Measurements from ENCODE around the gene MTHFD1L.

Gene MTHFD1L

GRCh38 chr6:151004383-151005024 lies 139.0 kb downstream of the MTHFD1L start:
- Histone ChIP-seq H3K9ac (no peak overlapping the region), H3K27me3 (ENCODE audit: insufficient read depth, low read depth) (no peaks in the 10 kb centered on the region), H2AFZ (ENCODE audit: low read depth) (no peak overlapping the region), H3K79me2 (ENCODE audit: insufficient read depth, low read depth) (no peaks in the 10 kb centered on the region), H3K27ac (no peak overlapping the region), H3K4me2 (no peak overlapping the region), H3K4me3 (IDR thresholded peaks at IDR 0.05; ENCODE audit: insufficient read depth, low read depth, low read length) (no peak overlapping the region), H3K36me3 (ENCODE audit: insufficient read depth) (no peaks in the 10 kb centered on the region), H4K20me1 (ENCODE audit: insufficient read depth) (no peaks in the 10 kb centered on the region), H3K4me1 (ENCODE audit: low read depth, poor library complexity, severe bottlenecking) (no peaks in the 10 kb centered on the region)
- TF ChIP-seq CTCF (conservative IDR thresholded peaks at IDR 0.05; ENCODE audit: low read depth, low read length) = no peak

DNA sequence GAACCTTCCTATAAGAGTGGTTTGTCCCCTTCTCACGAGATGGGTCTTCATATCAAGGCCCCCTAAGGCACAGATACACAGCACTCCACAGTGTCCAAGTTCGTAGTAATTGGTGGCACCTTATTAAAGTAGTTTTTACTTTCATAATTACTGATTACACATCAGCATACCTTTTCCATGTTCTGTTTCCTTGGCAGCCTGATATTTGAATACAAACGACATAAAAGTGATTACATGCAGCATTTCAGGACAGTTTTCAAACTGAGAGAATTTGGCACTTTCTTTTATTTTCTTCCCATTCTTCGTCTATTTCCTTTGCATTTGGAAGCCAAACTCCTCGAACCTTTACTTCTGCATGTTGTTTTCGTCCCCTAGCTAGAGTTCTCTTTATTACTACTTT lies 139.7 kb downstream of the MTHFD1L start:
- Histone ChIP-seq H3K9ac (no peak overlapping the region), H3K27me3 (ENCODE audit: insufficient read depth, low read depth) (no peaks in the 10 kb centered on the region), H4K20me1 (ENCODE audit: insufficient read depth) (no peaks in the 10 kb centered on the region), H3K79me2 (ENCODE audit: insufficient read depth, low read depth) (no peaks in the 10 kb centered on the region), H3K4me2 (no peak overlapping the region), H2AFZ (ENCODE audit: low read depth) (no peak overlapping the region), H3K36me3 (ENCODE audit: insufficient read depth) (no peaks in the 10 kb centered on the region), H3K27ac (no peak overlapping the region), H3K4me1 (ENCODE audit: low read depth, poor library complexity, severe bottlenecking) (no peaks in the 10 kb centered on the region), H3K4me3 (IDR thresholded peaks at IDR 0.05; ENCODE audit: insufficient read depth, low read depth, low read length) (no peak overlapping the region)
- TF ChIP-seq CTCF (conservative IDR thresholded peaks at IDR 0.05; ENCODE audit: low read depth, low read length) = no peak

DNA sequence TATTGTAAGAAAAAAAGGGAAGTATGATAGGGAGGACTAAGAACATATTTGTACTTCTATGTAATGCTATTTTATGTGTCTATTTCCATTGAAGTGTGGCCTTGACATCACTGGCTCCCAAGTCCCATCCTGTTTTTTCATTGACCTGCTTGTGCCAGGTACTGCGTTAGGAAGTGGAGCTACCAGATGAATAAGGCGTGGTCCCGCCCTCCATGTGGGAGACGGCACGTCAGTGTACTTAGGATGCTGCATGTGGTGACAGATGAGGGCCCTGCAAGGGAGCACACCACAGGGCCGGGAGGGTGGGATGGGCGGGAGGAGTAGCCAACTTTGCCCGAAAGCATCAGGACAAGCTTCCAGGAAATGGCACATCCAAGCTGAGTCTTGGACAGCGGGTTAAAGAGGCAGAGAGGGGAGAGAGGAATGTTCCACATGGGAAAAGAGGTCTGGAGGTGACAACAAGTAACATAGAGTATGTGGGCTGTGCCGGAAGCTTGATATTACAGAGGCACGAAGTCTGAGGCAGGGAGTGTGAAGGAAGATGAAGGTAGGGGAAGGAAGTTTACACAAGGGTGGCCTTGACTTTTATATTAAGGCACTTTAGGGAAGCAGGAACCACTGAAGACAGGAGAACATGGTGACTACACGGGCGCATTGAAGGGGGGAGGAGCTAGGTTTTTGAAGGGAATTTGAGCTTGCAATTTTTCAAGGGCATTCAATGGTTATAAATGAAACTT lies 140.6 kb downstream of the MTHFD1L start:
- TF ChIP-seq CTCF (conservative IDR thresholded peaks at IDR 0.05; ENCODE audit: low read depth, low read length) = no peak
- no peaks in the 10 kb centered on the region for H3K27me3 ChIP-seq (ENCODE audit: insufficient read depth, low read depth)
- no peaks in the 10 kb centered on the region for H3K79me2 ChIP-seq (ENCODE audit: insufficient read depth, low read depth)
- H3K4me3 ChIP-seq (IDR thresholded peaks at IDR 0.05; ENCODE audit: insufficient read depth, low read depth, low read length) = no peak overlapping the region
- H2AFZ ChIP-seq (ENCODE audit: low read depth) = no peak overlapping the region
- no peak overlapping the region for H3K27ac ChIP-seq
- H3K4me1 ChIP-seq (ENCODE audit: low read depth, poor library complexity, severe bottlenecking) = no peaks in the 10 kb centered on the region
- H3K36me3 ChIP-seq (ENCODE audit: insufficient read depth) = no peaks in the 10 kb centered on the region
- H3K9ac ChIP-seq = no peak overlapping the region
- no peaks in the 10 kb centered on the region for H4K20me1 ChIP-seq (ENCODE audit: insufficient read depth)
- H3K4me2 ChIP-seq = no peak overlapping the region

GRCh38 chr6:151007076-151007475 lies 141.6 kb downstream of the MTHFD1L start:
- Histone ChIP-seq H3K4me2 (no peak overlapping the region), H3K36me3 (ENCODE audit: insufficient read depth) (no peaks in the 10 kb centered on the region), H2AFZ (ENCODE audit: low read depth) (no peak overlapping the region), H3K79me2 (ENCODE audit: insufficient read depth, low read depth) (no peaks in the 10 kb centered on the region), H3K9ac (no peak overlapping the region), H4K20me1 (ENCODE audit: insufficient read depth) (no peaks in the 10 kb centered on the region), H3K27ac (no peak overlapping the region), H3K27me3 (ENCODE audit: insufficient read depth, low read depth) (no peaks in the 10 kb centered on the region), H3K4me3 (IDR thresholded peaks at IDR 0.05; ENCODE audit: insufficient read depth, low read depth, low read length) (no peak overlapping the region), H3K4me1 (ENCODE audit: low read depth, poor library complexity, severe bottlenecking) (no peaks in the 10 kb centered on the region)
- TF ChIP-seq CTCF (conservative IDR thresholded peaks at IDR 0.05; ENCODE audit: low read depth, low read length) = no peak

Measured in KMS-11 (cell line).